AML-193 (cell line): Measurements from ENCODE around the gene SINHCAF.

Experiments
- DNase-seq, 2 experiments: peaks; one replicate each; lab custom pipeline; 2025; lab: John Stamatoyannopoulos, UW

The SINHCAF gene

GRCh38 chr12:31331242-31331641 is 5.3 kb upstream of the SINHCAF start:
- no peak for DNase-seq

GRCh38 chr12:31326736-31327659 is 1.0 kb upstream of the SINHCAF start:
- DNase-seq = no peak

GRCh38 chr12:31325524-31325875 is 450 bp downstream of the SINHCAF start:
- DNase-seq = no peak

GRCh38 chr12:31324845-31325523 is 966 bp downstream of the SINHCAF start:
- peak in 1 of 2 experiments; percentile 42 for DNase-seq

GRCh38 chr12:31324116-31324844 is 1.7 kb downstream of the SINHCAF start:
- peak; percentile 27 to 42 for DNase-seq

GRCh38 chr12:31323391-31324115 is 2.4 kb downstream of the SINHCAF start:
- peak in 1 of 2 experiments; percentile 25 for DNase-seq

GRCh38 chr12:31322801-31323207 is 3.1 kb downstream of the SINHCAF start:
- DNase-seq = no peak

GRCh38 chr12:31321897-31322228 is 4.1 kb downstream of the SINHCAF start:
- DNase-seq = no peak

GRCh38 chr12:31321186-31321896 is 4.6 kb downstream of the SINHCAF start:
- no peak for DNase-seq

- DNase-seq = no peak
Measured at GRCh38 chr12:31318657-31319269, 7.2 kb downstream of the SINHCAF start.

- DNase-seq = peak in 1 of 2 experiments; percentile 16
Measured at GRCh38 chr12:31317471-31318395, 8.2 kb downstream of the SINHCAF start.

GRCh38 chr12:31316891-31317290 is 9.1 kb downstream of the SINHCAF start:
- DNase-seq = no peak

- DNase-seq = no peak
Measured at GRCh38 chr12:31315784-31316465, 10.0 kb downstream of the SINHCAF start.

- no peak for DNase-seq
Measured at GRCh38 chr12:31315044-31315715, 10.8 kb downstream of the SINHCAF start.

- DNase-seq = no peak
Measured at GRCh38 chr12:31312431-31312830, 13.5 kb downstream of the SINHCAF start.

GRCh38 chr12:31311634-31312258 is 14.2 kb downstream of the SINHCAF start:
- DNase-seq = no peak

- DNase-seq = no peak
Measured at GRCh38 chr12:31310488-31310887, 15.5 kb downstream of the SINHCAF start.

- no peak for DNase-seq
Measured at GRCh38 chr12:31309279-31309678, 16.7 kb downstream of the SINHCAF start.
